ENCODE results near the gene HMHB1.
"Not testable (repeated sequence)": the region's sequence is repeated elsewhere in the genome, so short reads cannot be mapped to it uniquely, and the experiment has no call there.

- not testable (repeated sequence) for TF ChIP-seq POLR2A (IDR thresholded peaks at IDR 0.05; ENCODE audit: low read length); GATA1 (IDR thresholded peaks at IDR 0.05; ENCODE audit: low read depth, low read length)
Measured at GRCh38 chr5:143816370-143816769, 4.4 kb downstream of the HMHB1 start.
